ENCODE results near the gene RPL31.

Gene RPL31

GRCh38 chr2:101014264-101014857 is 12.3 kb downstream of the RPL31 start:
- H3K9ac ChIP-seq = no peak overlapping the region
- H3K4me1 ChIP-seq = no peaks in the 10 kb centered on the region
- H3K4me2 ChIP-seq (ENCODE audit: low read length) = no peak overlapping the region
- H2AFZ ChIP-seq = no peak overlapping the region
- no peak overlapping the region for H3K27ac ChIP-seq
- H3K36me3 ChIP-seq (ENCODE audit: control insufficient read depth, insufficient read depth, low read length) = no peaks in the 10 kb centered on the region
- no peaks in the 10 kb centered on the region for H3K9me3 ChIP-seq (ENCODE audit: control insufficient read depth, low read length)
- H3K27me3 ChIP-seq (ENCODE audit: control insufficient read depth, insufficient read depth, low read length) = no peaks in the 10 kb centered on the region
- H3K4me3 ChIP-seq (ENCODE audit: low read depth, low read length) = no peak overlapping the region
- no peaks in the 10 kb centered on the region for H3K79me2 ChIP-seq
- TF ChIP-seq CTCF (IDR thresholded peaks at IDR 0.05) = no peak

- Histone ChIP-seq H3K79me2 (no peaks in the 10 kb centered on the region), H3K27ac (no peak overlapping the region), H3K4me3 (ENCODE audit: low read depth, low read length) (no peak overlapping the region), H3K27me3 (ENCODE audit: control insufficient read depth, insufficient read depth, low read length) (no peaks in the 10 kb centered on the region), H3K9ac (no peak overlapping the region), H3K4me1 (no peaks in the 10 kb centered on the region), H3K9me3 (ENCODE audit: control insufficient read depth, low read length) (no peaks in the 10 kb centered on the region), H2AFZ (no peak overlapping the region), H3K4me2 (ENCODE audit: low read length) (no peak overlapping the region), H3K36me3 (ENCODE audit: control insufficient read depth, insufficient read depth, low read length) (no peaks in the 10 kb centered on the region)
- TF ChIP-seq CTCF (IDR thresholded peaks at IDR 0.05) = no peak
These were observed 15.3 kb downstream of the RPL31 start for GRCh38 chr2:101017371-101017770.

GRCh38 chr2:101018934-101019333 is 16.8 kb downstream of the RPL31 start:
- H3K9me3 ChIP-seq (ENCODE audit: control insufficient read depth, low read length) = no peaks in the 10 kb centered on the region
- no peak overlapping the region for H3K9ac ChIP-seq
- H3K27me3 ChIP-seq (ENCODE audit: control insufficient read depth, insufficient read depth, low read length) = no peaks in the 10 kb centered on the region
- no peaks in the 10 kb centered on the region for H3K4me1 ChIP-seq
- H3K36me3 ChIP-seq (ENCODE audit: control insufficient read depth, insufficient read depth, low read length) = no peaks in the 10 kb centered on the region
- no peaks in the 10 kb centered on the region for H3K79me2 ChIP-seq
- no peak overlapping the region for H2AFZ ChIP-seq
- no peak overlapping the region for H3K4me2 ChIP-seq (ENCODE audit: low read length)
- no peak for TF ChIP-seq CTCF (IDR thresholded peaks at IDR 0.05)
- no peak overlapping the region for H3K4me3 ChIP-seq (ENCODE audit: low read depth, low read length)
- H3K27ac ChIP-seq = no peak overlapping the region

GRCh38 chr2:101022221-101022620 is 20.1 kb downstream of the RPL31 start:
- H3K27ac ChIP-seq = no peak overlapping the region
- no peak overlapping the region for H3K9ac ChIP-seq
- H3K9me3 ChIP-seq (ENCODE audit: control insufficient read depth, low read length) = no peaks in the 10 kb centered on the region
- no peaks in the 10 kb centered on the region for H3K79me2 ChIP-seq
- no peaks in the 10 kb centered on the region for H3K36me3 ChIP-seq (ENCODE audit: control insufficient read depth, insufficient read depth, low read length)
- no peak overlapping the region for H2AFZ ChIP-seq
- no peaks in the 10 kb centered on the region for H3K4me1 ChIP-seq
- H3K27me3 ChIP-seq (ENCODE audit: control insufficient read depth, insufficient read depth, low read length) = no peaks in the 10 kb centered on the region
- no peak overlapping the region for H3K4me2 ChIP-seq (ENCODE audit: low read length)
- no peak for TF ChIP-seq CTCF (IDR thresholded peaks at IDR 0.05)
- no peak overlapping the region for H3K4me3 ChIP-seq (ENCODE audit: low read depth, low read length)
